Measurements from ENCODE around the gene CADM2.

The CADM2 gene

GRCh38 chr3:85576697-85577200 is 618.0 kb downstream of the CADM2 start:
- DNase-seq, result no peak

DNA sequence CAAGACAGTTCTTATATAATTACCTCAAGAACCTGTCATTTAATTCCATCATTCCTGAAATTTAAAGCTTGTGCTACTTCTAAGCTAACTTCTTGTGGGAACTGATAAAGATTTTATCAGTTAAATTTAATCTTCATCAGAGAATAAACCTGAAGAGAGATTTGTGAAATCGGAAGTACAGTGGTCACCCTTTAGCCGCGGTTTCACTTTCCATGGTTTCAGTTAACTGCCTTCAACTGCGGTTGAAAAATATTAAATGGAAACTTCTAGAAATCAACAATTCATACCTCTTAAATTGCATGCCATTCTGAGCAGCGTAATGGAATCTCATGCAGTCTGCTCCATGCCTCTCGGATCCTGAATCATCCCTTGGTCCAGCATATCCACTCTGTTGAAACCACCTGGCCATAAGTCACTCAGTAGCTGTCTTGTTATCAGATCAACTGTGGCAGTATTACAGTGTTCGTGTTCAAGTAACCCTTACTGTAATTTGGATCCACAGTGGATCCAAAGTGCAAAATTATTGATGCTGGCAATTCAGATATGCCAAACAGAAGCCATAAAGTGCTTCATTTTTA is 626.1 kb downstream of the CADM2 start:
- DNase-seq, result no peak

DNA sequence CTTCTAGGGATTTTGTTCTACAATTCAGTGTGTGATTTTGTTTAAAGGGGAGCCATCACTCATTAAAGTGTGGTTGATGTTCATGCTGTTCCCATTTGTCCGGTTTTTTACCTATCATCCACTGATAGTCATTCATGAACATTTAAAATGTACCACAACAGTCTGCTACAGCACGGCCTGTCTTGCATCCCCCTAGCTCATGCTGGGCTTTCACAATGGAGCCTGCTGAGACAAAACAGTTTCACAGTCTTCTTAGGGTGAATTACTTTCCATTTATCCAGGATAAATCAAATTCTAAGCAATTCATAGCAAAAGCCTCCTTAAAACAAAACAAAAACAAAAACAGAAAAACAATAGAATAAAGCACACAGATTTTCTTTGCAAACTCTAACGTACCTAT is 627.2 kb downstream of the CADM2 start:
- DNase-seq, result no peak

DNA sequence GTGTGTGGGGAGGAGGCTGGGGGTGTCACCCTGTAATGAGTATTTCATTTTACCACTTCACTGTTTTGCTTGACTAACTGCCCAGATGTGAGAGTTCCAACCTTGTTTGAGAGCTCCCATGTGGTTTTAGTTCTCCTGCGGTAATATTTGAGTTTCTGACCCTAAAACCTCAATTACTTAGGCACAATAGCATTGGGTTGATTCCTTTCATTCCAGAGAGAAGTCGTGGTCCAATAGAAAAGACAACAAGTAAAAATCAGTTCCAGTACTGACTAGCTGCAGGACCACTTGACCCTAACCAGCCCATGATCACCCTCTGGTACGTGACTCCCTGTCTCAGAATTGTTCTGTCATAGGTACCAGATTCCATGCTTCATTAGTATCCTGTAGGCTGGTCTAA is 630.4 kb downstream of the CADM2 start:
- DNase-seq, result no peak

DNA sequence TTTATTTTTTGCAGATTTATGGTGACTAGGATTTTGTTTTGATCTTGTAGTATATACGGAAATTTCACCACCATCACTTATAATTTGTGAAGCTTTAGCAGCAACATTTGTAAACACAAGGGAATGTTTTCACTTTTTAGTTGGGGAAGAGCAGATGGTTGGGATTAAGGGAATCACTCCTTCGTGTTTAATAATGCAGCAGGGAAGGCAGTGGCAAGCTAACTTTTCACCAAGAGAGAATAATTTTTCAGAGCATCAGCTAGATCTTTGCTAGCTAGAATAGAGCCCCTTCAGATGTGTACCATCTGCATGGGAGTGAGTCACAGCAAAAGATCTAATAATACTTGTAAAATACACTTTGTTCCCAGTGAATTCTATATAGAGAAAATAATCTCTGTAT is 632.7 kb downstream of the CADM2 start:
- DNase-seq, result no peak

- DNase-seq, result no peak
These were observed 633.5 kb downstream of the CADM2 start for GRCh38 chr3:85592256-85592655.

DNA sequence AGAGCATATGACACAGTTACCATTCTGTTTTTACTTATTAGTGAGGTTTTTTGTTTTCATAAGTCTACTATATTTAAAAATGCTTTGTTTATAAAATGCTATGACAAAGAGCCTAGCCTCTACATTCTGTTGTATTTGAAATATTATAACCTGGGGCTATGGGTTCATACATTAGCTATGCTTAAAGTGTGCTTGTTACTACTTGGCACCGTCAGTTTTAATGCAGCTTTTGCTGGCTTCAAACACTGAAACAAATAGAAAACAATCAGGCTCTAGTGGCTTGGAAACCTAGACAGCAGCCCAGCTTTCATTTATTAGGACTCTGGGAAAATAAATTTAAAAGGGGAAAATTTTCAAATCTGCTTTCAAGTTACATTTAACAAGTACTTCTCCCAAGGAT is 635.9 kb downstream of the CADM2 start:
- no peak for DNase-seq

GRCh38 chr3:85603378-85603777 is 644.6 kb downstream of the CADM2 start:
- peak; percentile 45 for DNase-seq

DNA sequence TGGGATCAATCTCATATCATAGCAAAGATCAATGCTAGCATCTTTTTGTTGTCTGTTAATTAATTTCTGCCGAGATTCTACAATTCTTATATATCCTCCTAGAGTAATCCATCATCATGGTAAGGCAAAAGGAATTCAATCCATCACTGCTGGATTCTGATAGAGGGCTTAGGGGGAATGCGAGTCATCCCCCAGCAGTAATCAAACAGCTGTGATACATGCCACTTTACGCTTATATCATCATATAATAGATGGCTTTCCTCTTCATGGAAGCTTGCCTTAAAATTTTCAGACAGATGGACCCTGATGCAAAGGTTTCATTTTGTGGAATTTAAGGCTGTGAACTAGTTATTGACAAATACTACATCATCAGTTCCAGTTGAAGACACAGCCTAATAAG is 645.9 kb downstream of the CADM2 start:
- no peak for DNase-seq

GRCh38 chr3:85605066-85605465 is 646.3 kb downstream of the CADM2 start:
- no peak for DNase-seq

- no peak for DNase-seq
These were observed 667.9 kb downstream of the CADM2 start for GRCh38 chr3:85626662-85627061.

- peak; percentile 42 for DNase-seq
These were observed 669.1 kb downstream of the CADM2 start for GRCh38 chr3:85627932-85628331.

GRCh38 chr3:85631070-85631469 is 672.3 kb downstream of the CADM2 start:
- no peak for DNase-seq

DNA sequence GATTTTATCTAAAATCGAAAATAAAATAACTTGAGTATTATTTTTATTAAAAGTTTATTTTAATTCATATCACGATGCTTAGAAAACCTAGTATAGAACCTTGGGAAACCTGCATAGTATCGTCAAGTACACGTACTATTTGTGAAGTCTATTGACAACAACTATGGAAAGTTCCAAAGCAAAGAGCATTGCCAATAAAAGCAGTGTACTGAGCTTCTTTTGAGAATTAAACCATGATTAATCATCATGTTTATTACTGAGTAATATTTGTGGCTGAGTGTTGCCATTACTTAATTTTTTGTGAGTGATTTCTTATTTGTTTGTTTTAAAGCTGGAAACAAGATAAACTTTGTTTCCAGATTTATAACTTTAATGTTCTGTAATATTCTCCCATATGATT is 674.1 kb downstream of the CADM2 start:
- no peak for DNase-seq

GRCh38 chr3:85652360-85652759 is 693.6 kb downstream of the CADM2 start:
- no peak for DNase-seq

DNA sequence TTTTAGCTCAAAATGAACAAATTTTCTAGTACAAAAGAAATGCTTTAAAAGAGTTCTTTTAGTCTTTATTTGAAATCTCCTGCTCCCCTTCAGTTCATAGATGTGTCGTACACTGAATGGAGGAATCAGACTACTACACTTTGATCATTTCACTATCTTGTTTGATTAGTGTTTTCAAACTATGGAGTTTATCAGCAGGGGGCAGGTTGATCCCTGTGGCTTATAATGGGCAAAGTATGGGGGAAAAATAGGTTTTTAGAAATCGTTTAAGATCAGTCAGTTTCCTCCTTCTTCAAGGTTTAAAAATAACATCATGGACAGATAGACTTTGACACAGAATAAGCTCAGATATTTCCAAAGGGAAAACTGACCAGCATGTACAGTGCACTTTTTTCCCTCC is 701.7 kb downstream of the CADM2 start:
- DNase-seq, result no peak

GRCh38 chr3:85662462-85662861 is 703.7 kb downstream of the CADM2 start:
- DNase-seq, result no peak

GRCh38 chr3:85667744-85668143 is 709.0 kb downstream of the CADM2 start:
- no peak for DNase-seq

DNA sequence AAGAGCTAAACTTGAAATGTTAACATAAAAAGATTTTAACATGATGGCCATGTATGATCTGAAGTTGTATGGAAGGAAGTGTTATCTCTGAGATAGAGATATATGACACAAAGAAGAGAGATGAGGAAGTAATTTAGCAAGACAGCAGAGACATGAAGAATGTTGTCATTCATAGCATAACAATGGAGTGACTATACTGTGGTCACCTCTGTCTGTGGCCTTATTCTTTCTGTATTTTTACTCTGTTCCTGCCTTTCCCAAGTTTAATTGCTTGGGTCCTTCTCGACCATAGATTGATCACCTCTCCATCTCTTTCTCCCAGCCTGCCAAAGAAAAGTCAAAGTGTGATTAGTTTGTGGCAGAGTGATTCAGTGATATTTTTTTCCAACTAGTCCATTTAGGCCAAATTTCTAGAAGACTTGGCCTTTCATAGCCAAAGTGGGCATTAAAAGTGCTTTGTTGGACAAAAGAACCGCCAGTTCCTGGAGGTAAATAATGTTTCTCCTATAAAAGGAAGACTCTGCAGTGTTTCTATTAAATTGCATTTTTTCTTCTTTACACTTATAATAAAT is 711.9 kb downstream of the CADM2 start:
- DNase-seq, result no peak

GRCh38 chr3:85672761-85673160 is 714.0 kb downstream of the CADM2 start:
- DNase-seq, result no peak

- DNase-seq, result no peak
These were observed 719.9 kb downstream of the CADM2 start for GRCh38 chr3:85678713-85679112.

DNA sequence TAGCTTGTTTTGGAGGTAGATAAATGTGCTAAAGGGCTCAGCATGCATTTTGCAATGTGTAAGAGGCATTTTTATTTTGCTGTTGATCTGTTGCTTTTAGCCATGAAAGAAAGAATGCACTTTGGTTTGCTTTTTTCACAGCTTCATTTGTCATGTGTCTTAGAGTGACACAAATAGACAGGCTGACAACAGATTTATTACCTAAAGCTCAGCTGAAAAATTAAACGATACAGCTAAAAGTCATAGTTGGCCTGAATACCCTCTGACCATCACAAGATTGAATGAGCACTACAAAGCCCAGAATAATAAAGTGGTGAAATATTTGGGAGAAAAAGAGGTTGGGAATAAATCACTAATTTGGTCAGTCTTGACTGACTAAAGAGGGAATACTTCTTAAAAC is 723.1 kb downstream of the CADM2 start:
- no peak for DNase-seq

- DNase-seq, result no peak
These were observed 732.4 kb downstream of the CADM2 start for GRCh38 chr3:85691196-85691595.

DNA sequence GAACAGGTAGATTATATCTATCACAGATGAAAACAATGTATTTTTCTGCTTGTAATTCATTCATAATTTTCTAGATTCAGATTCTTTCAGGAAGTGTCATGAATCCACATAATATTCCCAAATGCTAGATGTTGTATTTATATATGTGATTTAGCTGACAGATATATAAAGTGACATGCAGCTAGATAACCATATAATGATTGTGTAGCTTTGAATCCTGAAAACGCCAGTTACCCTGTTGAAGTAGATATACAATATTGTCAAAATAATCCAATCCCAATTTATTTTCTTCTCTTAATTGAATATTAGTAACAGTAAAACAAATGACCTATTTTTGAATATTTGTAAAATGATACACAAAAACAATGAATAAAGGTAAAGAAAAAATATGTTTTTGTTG is 738.4 kb downstream of the CADM2 start:
- no peak for DNase-seq

DNA sequence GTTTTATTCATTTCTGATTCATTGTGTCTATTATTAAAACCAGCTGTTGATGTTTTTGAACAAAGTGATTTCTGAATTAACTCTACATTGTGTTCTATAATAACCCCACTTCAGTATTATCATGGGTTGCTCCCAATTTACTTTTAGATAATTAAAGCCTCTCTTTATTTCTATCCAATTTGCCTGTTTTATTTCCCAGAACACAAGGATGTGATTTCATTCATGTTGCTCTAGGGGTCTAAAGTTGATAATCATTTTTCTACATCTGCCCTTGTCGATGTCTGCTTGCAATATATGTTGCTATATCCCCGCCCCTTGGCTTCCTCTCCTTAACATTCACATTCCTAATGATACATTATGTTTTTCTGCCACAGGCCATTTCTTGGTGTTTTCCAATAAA is 747.3 kb downstream of the CADM2 start:
- peak; percentile 61 for DNase-seq
